CD14-positive monocyte (primary cell): ENCODE measurements around the gene KIRREL3. TPM values are rescaled to one million over a fixed set of nuclear protein-coding genes. Genes with fewer than 3 reads are reported as not detected.
A peak's percentile ranks its signal among the peaks of the same experiment; 100 is the strongest.

Source experiments
- DNase-seq, 3 donors: peaks; one replicate each; pipeline ENCODE4 v3.0.0-alpha.2; 2011 to 2022
- H2AFZ ChIP-seq: 2 replicates; pipeline ENCODE4 v1.6.0; 2012; ENCODE audit warnings: mild to moderate bottlenecking, low read depth, low read length, inconsistent platforms; ENCODE audit not compliant: insufficient read depth, poor library complexity, severe bottlenecking
- H3K27ac ChIP-seq, 2 donors: 1 replicate in 1 of 2; 2 replicates in 1 of 2; pipeline ENCODE4 v1.5.1; 2012 to 2013; ENCODE audit warnings: low read length in 2 of 2, control low read depth in 1 of 2, inconsistent platforms in 1 of 2, low read depth in 1 of 2, mild to moderate bottlenecking in 1 of 2
- H3K27me3 ChIP-seq, 2 donors: one replicate each; pipeline versions ENCODE4 v1.6.0 to v1.6.1; 2011 to 2013; ENCODE audit warnings: low read length in 2 of 2; ENCODE audit not compliant: control insufficient read depth in 2 of 2, insufficient read depth in 2 of 2
- H3K36me3 ChIP-seq, 2 donors: replicated peaks in 1 of 2; 1 replicate in 1 of 2; 2 replicates in 1 of 2; pipeline versions ENCODE4 v1.5.1 to v1.6.1; 2012 to 2013; ENCODE audit warnings: low read length in 2 of 2, control low read depth in 1 of 2, inconsistent platforms in 1 of 2, mild to moderate bottlenecking in 1 of 2; ENCODE audit not compliant: insufficient read depth in 2 of 2, control insufficient read depth in 1 of 2
- H3K4me1 ChIP-seq, 2 donors: 1 replicate in 1 of 2; 2 replicates in 1 of 2; pipeline versions ENCODE4 v1.5.1 to v1.6.1; 2012 to 2013; ENCODE audit warnings: low read length in 2 of 2, control low read depth in 1 of 2, inconsistent platforms in 1 of 2, mild to moderate bottlenecking in 1 of 2, moderate library complexity in 1 of 2; ENCODE audit not compliant: insufficient read depth in 2 of 2, control insufficient read depth in 1 of 2
- H3K4me2 ChIP-seq: replicated peaks from 2 replicates; pipeline ENCODE3; 2012; ENCODE audit warnings: low read length, moderate library complexity, mild to moderate bottlenecking; ENCODE audit not compliant: poor library complexity, severe bottlenecking; ENCODE audit errors: extremely low read depth
- H3K4me3 ChIP-seq, 3 experiments: fragments of 200-600 bp in 1 of 3; sonication (generic) in 1 of 3; replicated peaks in 1 of 3; 1 replicate in 2 of 3; 2 replicates in 1 of 3; pipeline ENCODE4 v1.5.1; 2011 to 2013; ENCODE audit warnings: low read length in 3 of 3, mild to moderate bottlenecking in 3 of 3, control low read depth in 2 of 3, low read depth in 2 of 3, inconsistent platforms in 1 of 3, moderate library complexity in 1 of 3
- H3K79me2 ChIP-seq: 2 replicates; pipeline ENCODE4 v1.6.0; 2012; ENCODE audit warnings: mild to moderate bottlenecking, control low read depth, inconsistent platforms, low read length, moderate library complexity; ENCODE audit not compliant: insufficient read depth
- H3K9ac ChIP-seq: 2 replicates; pipeline ENCODE4 v1.6.0; 2017; ENCODE audit warnings: low read length, mild to moderate bottlenecking; ENCODE audit not compliant: insufficient read depth, poor library complexity, severe bottlenecking
- H3K9me3 ChIP-seq, 2 donors: replicated peaks in 1 of 2; 1 replicate in 1 of 2; 2 replicates in 1 of 2; pipeline versions ENCODE4 v1.5.1 to v1.6.1; 2012 to 2013; ENCODE audit warnings: low read length in 2 of 2, control low read depth in 1 of 2; ENCODE audit not compliant: control insufficient read depth in 1 of 2, insufficient read depth in 1 of 2
- H4K20me1 ChIP-seq: 2 replicates; pipeline ENCODE4 v1.6.0; 2012; ENCODE audit warnings: mild to moderate bottlenecking, low read length, control low read depth, moderate library complexity; ENCODE audit not compliant: insufficient read depth
- H3K27ac Mint-ChIP-seq, 7 donors: one replicate each; pipeline ENCODE4 v1.8.0; 2020; ENCODE audit warnings: mild to moderate bottlenecking in 7 of 7, mixed read lengths in 7 of 7, moderate library complexity in 6 of 7, inconsistent platforms in 2 of 7
- H3K27me3 Mint-ChIP-seq, 3 donors: one replicate each; pipeline ENCODE4 v1.8.0; 2021 to 2022; ENCODE audit warnings: low read depth in 3 of 3, mild to moderate bottlenecking in 3 of 3, mixed read lengths in 3 of 3, moderate library complexity in 3 of 3, inconsistent platforms in 1 of 3
- H3K36me3 Mint-ChIP-seq, 2 donors: one replicate each; pipeline ENCODE4 v1.8.0; 2020; ENCODE audit warnings: mixed read lengths in 2 of 2, inconsistent platforms in 1 of 2, mild to moderate bottlenecking in 1 of 2
- H3K4me1 Mint-ChIP-seq: one replicate; pipeline ENCODE4 v1.8.0; 2020; ENCODE audit warnings: mild to moderate bottlenecking, mixed read lengths
- H3K4me3 Mint-ChIP-seq, 2 donors: one replicate each; pipeline ENCODE4 v1.8.0; 2020; ENCODE audit warnings: mild to moderate bottlenecking in 2 of 2, mixed read lengths in 2 of 2, moderate library complexity in 1 of 2
- H3K9me3 Mint-ChIP-seq, 7 donors: one replicate each; pipeline ENCODE4 v1.8.0; 2020 to 2022; ENCODE audit warnings: mixed read lengths in 7 of 7, mild to moderate bottlenecking in 6 of 7, moderate library complexity in 6 of 7, inconsistent platforms in 2 of 7
- WGBS: methylation state at CpG from one replicate; pipeline ENCODE4 v1.1.5; 2013; ENCODE audit warnings: missing lambda C conversion rate; ENCODE audit not compliant: insufficient coverage; 5-methylcytosine and 5-hydroxymethylcytosine counted together
- intact Hi-C, 2 donors: fragments of 100-400 bp; cut with micrococcal nuclease; formaldehyde crosslinking; loops; one replicate each; pipeline versions ENCODE4 v1.15.0 to v1.15.1; 2023
- polyA plus RNA-seq, 3 donors: library from polyadenylated mRNA; depleted of rRNA in 1 of 3; unstranded in 2 of 3; stranded (reverse) in 1 of 3; fragments of 300-500 nt in 2 of 3; fragments of >200 nt in 1 of 3; fragmentation: Illumina TruSeq in 2 of 3; gene quantifications; 1 replicate in 2 of 3; 2 replicates in 1 of 3; pipeline ENCODE4 v1.2.3, GENCODE V29; 2012 to 2021
- TF ChIP-seq, protein P1 (sequence below): fragments of 200-600 bp; IDR thresholded peaks from one replicate; pipeline ENCODE4 v1.8.0; 2022; ENCODE audit warnings: antibody characterized with exemption, mild to moderate bottlenecking

The KIRREL3 gene
- polyA plus RNA-seq, 3 donors = not detected

DNA sequence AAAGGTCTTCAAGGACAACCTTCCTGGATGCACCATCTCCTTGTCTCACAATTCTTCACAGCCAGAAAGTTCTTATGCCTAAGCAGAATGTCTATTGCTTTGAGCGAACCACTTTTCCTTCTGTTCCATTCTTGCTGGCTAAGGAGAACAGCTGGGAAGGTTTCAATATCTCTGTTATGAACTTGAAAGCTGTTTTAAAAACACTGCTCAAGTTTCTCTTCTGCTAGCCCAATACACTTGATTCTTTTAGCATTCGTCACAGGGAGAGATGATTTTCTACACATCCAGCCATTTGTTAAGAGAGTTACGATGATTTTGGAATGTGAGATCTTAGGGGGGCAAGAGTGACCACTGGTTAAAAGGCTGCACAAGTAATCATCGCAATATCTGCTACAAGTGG is 249.3 kb downstream of the KIRREL3 start:
- DNase-seq = no peak
- Histone ChIP-seq H4K20me1 (no peaks in the 10 kb centered on the region), H3K4me1 (peaks cover 0 to 20% of the 10 kb centered on the region in 2 donors), H3K27me3 (no peaks in the 10 kb centered on the region), H3K9ac (no peak overlapping the region), H3K27ac (no peak overlapping the region), H3K79me2 (no peaks in the 10 kb centered on the region), H2AFZ (no peak overlapping the region), H3K4me2 (no peak overlapping the region), H3K36me3 (no peaks in the 10 kb centered on the region), H3K4me3 (no peak overlapping the region), H3K9me3 (no peaks in the 10 kb centered on the region)
- peaks cover 3 to 7% (median 4%) of the 10 kb centered on the region in 3 donors for H3K27me3 Mint-ChIP-seq
- TF ChIP-seq, protein P1, sequence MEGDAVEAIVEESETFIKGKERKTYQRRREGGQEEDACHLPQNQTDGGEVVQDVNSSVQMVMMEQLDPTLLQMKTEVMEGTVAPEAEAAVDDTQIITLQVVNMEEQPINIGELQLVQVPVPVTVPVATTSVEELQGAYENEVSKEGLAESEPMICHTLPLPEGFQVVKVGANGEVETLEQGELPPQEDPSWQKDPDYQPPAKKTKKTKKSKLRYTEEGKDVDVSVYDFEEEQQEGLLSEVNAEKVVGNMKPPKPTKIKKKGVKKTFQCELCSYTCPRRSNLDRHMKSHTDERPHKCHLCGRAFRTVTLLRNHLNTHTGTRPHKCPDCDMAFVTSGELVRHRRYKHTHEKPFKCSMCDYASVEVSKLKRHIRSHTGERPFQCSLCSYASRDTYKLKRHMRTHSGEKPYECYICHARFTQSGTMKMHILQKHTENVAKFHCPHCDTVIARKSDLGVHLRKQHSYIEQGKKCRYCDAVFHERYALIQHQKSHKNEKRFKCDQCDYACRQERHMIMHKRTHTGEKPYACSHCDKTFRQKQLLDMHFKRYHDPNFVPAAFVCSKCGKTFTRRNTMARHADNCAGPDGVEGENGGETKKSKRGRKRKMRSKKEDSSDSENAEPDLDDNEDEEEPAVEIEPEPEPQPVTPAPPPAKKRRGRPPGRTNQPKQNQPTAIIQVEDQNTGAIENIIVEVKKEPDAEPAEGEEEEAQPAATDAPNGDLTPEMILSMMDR = no peak
- H3K36me3 Mint-ChIP-seq = no peaks in the 10 kb centered on the region
- peaks cover 0 to 5% (median 2%) of the 10 kb centered on the region in 7 donors for H3K9me3 Mint-ChIP-seq
- no peak overlapping the region for H3K27ac Mint-ChIP-seq
- intact Hi-C loops = no loop called here
- no CpG with 5 or more reads among the region's 4 CpGs for WGBS
- H3K4me3 Mint-ChIP-seq = no peak overlapping the region
- H3K4me1 Mint-ChIP-seq = peaks cover 31% of the 10 kb centered on the region

DNA sequence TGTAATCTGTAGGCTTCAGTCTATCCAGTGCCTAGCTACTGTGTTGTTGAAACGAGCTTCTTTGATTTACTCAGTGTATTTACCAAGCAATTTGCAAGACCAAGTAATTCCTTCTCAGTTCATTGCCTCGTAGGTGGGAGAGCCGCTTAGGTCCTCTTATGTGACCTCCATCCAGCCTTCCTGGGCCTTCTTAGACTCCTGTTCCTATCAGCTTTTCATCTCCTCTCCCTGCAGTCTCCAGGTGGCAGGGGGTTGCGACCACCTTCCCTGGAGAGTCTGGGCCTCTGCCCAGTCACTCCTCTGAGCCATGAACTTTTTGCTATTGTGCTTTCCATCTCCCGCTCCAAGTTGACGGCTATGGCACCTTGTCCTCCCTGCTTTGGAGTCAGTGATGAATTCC is 251.8 kb downstream of the KIRREL3 start:
- H3K4me3 Mint-ChIP-seq = peak overlapping the region in 1 of 2 donors; percentile 31
- intact Hi-C loops = no loop called here
- Histone ChIP-seq H3K4me2 (no peak overlapping the region), H3K9ac (no peak overlapping the region), H3K36me3 (no peaks in the 10 kb centered on the region), H2AFZ (no peak overlapping the region), H4K20me1 (no peaks in the 10 kb centered on the region), H3K27me3 (no peaks in the 10 kb centered on the region), H3K27ac (no peak overlapping the region), H3K9me3 (no peaks in the 10 kb centered on the region), H3K4me1 (peaks cover 0 to 20% of the 10 kb centered on the region in 2 donors), H3K79me2 (no peaks in the 10 kb centered on the region), H3K4me3 (no peak overlapping the region)
- peaks cover 31% of the 10 kb centered on the region for H3K4me1 Mint-ChIP-seq
- H3K36me3 Mint-ChIP-seq = no peaks in the 10 kb centered on the region
- 75% methylated on average over 5 of the region's 6 CpGs for WGBS
- peak overlapping the region in 3 of 7 donors; percentile 32 to 66 (median 50) for H3K27ac Mint-ChIP-seq
- peaks cover 3 to 6% (median 5%) of the 10 kb centered on the region in 3 donors for H3K27me3 Mint-ChIP-seq
- TF ChIP-seq, protein P1 = no peak
- peaks cover 0 to 5% (median 2%) of the 10 kb centered on the region in 7 donors for H3K9me3 Mint-ChIP-seq
- DNase-seq = no peak
